ENCODE measurements around the gene LYRM9.

GRCh38 chr17:27846042-27846655 lies 47.0 kb downstream of the LYRM9 start:
- TF ChIP-seq, protein P1, sequence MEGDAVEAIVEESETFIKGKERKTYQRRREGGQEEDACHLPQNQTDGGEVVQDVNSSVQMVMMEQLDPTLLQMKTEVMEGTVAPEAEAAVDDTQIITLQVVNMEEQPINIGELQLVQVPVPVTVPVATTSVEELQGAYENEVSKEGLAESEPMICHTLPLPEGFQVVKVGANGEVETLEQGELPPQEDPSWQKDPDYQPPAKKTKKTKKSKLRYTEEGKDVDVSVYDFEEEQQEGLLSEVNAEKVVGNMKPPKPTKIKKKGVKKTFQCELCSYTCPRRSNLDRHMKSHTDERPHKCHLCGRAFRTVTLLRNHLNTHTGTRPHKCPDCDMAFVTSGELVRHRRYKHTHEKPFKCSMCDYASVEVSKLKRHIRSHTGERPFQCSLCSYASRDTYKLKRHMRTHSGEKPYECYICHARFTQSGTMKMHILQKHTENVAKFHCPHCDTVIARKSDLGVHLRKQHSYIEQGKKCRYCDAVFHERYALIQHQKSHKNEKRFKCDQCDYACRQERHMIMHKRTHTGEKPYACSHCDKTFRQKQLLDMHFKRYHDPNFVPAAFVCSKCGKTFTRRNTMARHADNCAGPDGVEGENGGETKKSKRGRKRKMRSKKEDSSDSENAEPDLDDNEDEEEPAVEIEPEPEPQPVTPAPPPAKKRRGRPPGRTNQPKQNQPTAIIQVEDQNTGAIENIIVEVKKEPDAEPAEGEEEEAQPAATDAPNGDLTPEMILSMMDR (IDR thresholded peaks at IDR 0.05), result no peak
- TF ChIP-seq EP300 (IDR thresholded peaks at IDR 0.05) (no peak), POLR2A (IDR thresholded peaks at IDR 0.05) (no peak), POLR2AphosphoS5 (IDR thresholded peaks at IDR 0.05) (no peak)
